HEK293 (cell line): ENCODE results near the gene IGFLR1.
A peak's percentile ranks its signal among the peaks of the same experiment; 100 is the strongest.

ENCODE experiments used
- CTCF ChIP-seq: fragments of 450-650 bp; formaldehyde crosslinking; IDR thresholded peaks from 2 replicates; pipeline ENCODE4 v1.5.1; 2016; ENCODE audit warnings: missing biosample characterization, missing genetic modification characterization
- GLI2 ChIP-seq: fragments of 450-650 bp; formaldehyde crosslinking; IDR thresholded peaks from 2 replicates; pipeline ENCODE4; 2017; ENCODE audit warnings: missing biosample characterization, missing genetic modification characterization, low read depth, borderline replicate concordance
- KLF10 ChIP-seq: fragments of 450-650 bp; IDR thresholded peaks from 2 replicates; pipeline ENCODE4 v1.5.1; 2018; ENCODE audit warnings: missing biosample characterization, mild to moderate bottlenecking, missing genetic modification characterization
- PRDM2 ChIP-seq: fragments of 450-650 bp; formaldehyde crosslinking; IDR thresholded peaks from 2 replicates; pipeline ENCODE4 v1.5.1; 2016; ENCODE audit warnings: missing biosample characterization, missing genetic modification characterization, borderline replicate concordance
- PRDM4 ChIP-seq: fragments of 450-650 bp; formaldehyde crosslinking; IDR thresholded peaks from 2 replicates; pipeline ENCODE4 v1.5.1; 2017; ENCODE audit warnings: missing biosample characterization, missing genetic modification characterization
- SP3 ChIP-seq: fragments of 450-650 bp; formaldehyde crosslinking; IDR thresholded peaks from 2 replicates; pipeline ENCODE4 v1.5.1; 2016; ENCODE audit warnings: missing biosample characterization, missing genetic modification characterization
- ZBTB11 ChIP-seq: fragments of 450-650 bp; formaldehyde crosslinking; conservative IDR thresholded peaks from 2 replicates; pipeline ENCODE4 v1.5.1; 2016; ENCODE audit warnings: low read depth, missing biosample characterization, missing genetic modification characterization
- ZBTB48 ChIP-seq: fragments of 450-650 bp; formaldehyde crosslinking; IDR thresholded peaks from 2 replicates; pipeline ENCODE4 v1.5.1; 2016; ENCODE audit warnings: missing biosample characterization, missing genetic modification characterization
- ZEB2 ChIP-seq: fragments of 450-650 bp; formaldehyde crosslinking; IDR thresholded peaks from 2 replicates; pipeline ENCODE4 v1.5.1; 2016; ENCODE audit warnings: missing biosample characterization, missing genetic modification characterization
- ZFHX2 ChIP-seq: fragments of 450-650 bp; formaldehyde crosslinking; conservative IDR thresholded peaks from 2 replicates; pipeline ENCODE4 v1.5.1; 2016; ENCODE audit warnings: missing biosample characterization, missing genetic modification characterization
- ZNF140 ChIP-seq: fragments of 450-650 bp; formaldehyde crosslinking; IDR thresholded peaks from 2 replicates; pipeline ENCODE4 v1.5.1; 2016; ENCODE audit warnings: missing biosample characterization, missing genetic modification characterization
- ZNF184 ChIP-seq: fragments of 450-650 bp; IDR thresholded peaks from 2 replicates; pipeline ENCODE4 v1.5.1; 2018; ENCODE audit warnings: missing biosample characterization, mild to moderate bottlenecking, missing genetic modification characterization
- ZNF221 ChIP-seq: fragments of 450-650 bp; formaldehyde crosslinking; IDR thresholded peaks from 2 replicates; pipeline ENCODE4 v1.5.1; 2017; ENCODE audit warnings: missing biosample characterization, missing genetic modification characterization, borderline replicate concordance
- ZNF335 ChIP-seq: fragments of 450-650 bp; formaldehyde crosslinking; conservative IDR thresholded peaks from 2 replicates; pipeline ENCODE4 v1.5.1; 2016; ENCODE audit warnings: missing biosample characterization, missing genetic modification characterization
- ZNF341 ChIP-seq: fragments of 450-650 bp; formaldehyde crosslinking; IDR thresholded peaks from 2 replicates; pipeline ENCODE4; 2016; ENCODE audit warnings: low read depth, missing biosample characterization, missing genetic modification characterization
- ZNF501 ChIP-seq: fragments of 450-650 bp; formaldehyde crosslinking; IDR thresholded peaks from 2 replicates; pipeline ENCODE4 v1.5.1; 2016; ENCODE audit warnings: missing biosample characterization, missing genetic modification characterization
- ZNF529 ChIP-seq: fragments of 450-650 bp; formaldehyde crosslinking; IDR thresholded peaks from 2 replicates; pipeline ENCODE4 v1.5.1; 2017; ENCODE audit warnings: missing genetic modification characterization, missing biosample characterization; ENCODE audit not compliant: insufficient replicate concordance
- ZNF747 ChIP-seq: fragments of 450-650 bp; formaldehyde crosslinking; IDR thresholded peaks from 2 replicates; pipeline ENCODE4 v1.5.1; 2016; ENCODE audit warnings: missing biosample characterization, missing genetic modification characterization
- ZNF785 ChIP-seq: fragments of 450-650 bp; formaldehyde crosslinking; IDR thresholded peaks from 2 replicates; pipeline ENCODE4 v1.5.1; 2016; ENCODE audit warnings: missing biosample characterization, missing genetic modification characterization
- ZSCAN16 ChIP-seq: fragments of 450-650 bp; formaldehyde crosslinking; IDR thresholded peaks from 2 replicates; pipeline ENCODE4 v1.5.1; 2016; ENCODE audit warnings: missing biosample characterization, missing genetic modification characterization
- TF ChIP-seq, protein P1 (sequence below): fragments of 450-650 bp; formaldehyde crosslinking; IDR thresholded peaks from 2 replicates; pipeline ENCODE4 v1.5.1; 2016; ENCODE audit warnings: missing biosample characterization, missing genetic modification characterization

IGFLR1 gene

DNA sequence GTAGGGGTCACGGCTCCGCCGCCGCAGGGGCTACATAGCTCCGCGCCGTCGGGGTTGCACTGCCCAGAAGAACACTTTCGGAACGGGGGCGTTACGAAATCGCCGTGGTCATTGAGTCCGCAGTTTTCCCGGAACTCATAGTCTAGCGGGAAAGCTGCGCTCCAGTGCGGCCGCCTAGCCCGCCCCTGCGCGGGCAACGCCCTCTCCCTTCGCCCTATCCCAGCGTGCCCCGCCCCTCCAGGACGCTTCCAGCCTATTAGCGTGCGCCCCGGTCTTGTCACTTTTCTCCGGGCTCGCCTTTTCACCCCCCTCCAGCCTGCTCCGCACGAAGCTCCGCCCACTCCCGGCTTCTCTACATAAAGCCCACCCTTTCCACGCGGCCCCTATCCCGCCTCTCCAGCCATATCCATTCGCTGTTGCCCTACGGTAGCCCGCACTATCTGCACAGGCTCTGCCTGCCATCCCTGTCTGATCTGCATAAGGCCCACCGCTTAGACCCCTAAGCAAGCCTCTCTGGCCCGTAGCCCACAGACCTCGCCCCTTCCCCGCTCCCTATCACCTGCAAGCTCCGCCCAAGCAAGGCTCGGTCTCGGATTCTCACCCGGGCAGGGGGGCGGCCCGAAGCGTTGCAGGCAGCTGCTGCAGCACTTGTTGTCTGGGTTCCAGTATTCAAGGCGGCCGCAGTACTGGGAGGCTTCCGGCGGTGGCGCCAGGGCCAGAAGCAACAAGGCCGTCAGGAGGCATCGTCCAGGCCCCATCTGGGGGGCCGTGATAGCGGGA lies 1.6 kb downstream of the IGFLR1 start (continued):
- TF ChIP-seq PRDM2 (tag by site-specific recombination), result no peak
- peak; percentile 99 for TF ChIP-seq KLF10
- peak; percentile 99; the same call in 1 of the 2 replicates for TF ChIP-seq CTCF (tag by site-specific recombination)
- TF ChIP-seq ZNF184 (tag by site-specific recombination), result no peak
- TF ChIP-seq ZNF341 (tag by site-specific recombination), result peak; percentile 95
- peak; percentile 92 for TF ChIP-seq ZBTB11 (tag by site-specific recombination)
- TF ChIP-seq ZNF747, result no peak
- TF ChIP-seq, protein P1, sequence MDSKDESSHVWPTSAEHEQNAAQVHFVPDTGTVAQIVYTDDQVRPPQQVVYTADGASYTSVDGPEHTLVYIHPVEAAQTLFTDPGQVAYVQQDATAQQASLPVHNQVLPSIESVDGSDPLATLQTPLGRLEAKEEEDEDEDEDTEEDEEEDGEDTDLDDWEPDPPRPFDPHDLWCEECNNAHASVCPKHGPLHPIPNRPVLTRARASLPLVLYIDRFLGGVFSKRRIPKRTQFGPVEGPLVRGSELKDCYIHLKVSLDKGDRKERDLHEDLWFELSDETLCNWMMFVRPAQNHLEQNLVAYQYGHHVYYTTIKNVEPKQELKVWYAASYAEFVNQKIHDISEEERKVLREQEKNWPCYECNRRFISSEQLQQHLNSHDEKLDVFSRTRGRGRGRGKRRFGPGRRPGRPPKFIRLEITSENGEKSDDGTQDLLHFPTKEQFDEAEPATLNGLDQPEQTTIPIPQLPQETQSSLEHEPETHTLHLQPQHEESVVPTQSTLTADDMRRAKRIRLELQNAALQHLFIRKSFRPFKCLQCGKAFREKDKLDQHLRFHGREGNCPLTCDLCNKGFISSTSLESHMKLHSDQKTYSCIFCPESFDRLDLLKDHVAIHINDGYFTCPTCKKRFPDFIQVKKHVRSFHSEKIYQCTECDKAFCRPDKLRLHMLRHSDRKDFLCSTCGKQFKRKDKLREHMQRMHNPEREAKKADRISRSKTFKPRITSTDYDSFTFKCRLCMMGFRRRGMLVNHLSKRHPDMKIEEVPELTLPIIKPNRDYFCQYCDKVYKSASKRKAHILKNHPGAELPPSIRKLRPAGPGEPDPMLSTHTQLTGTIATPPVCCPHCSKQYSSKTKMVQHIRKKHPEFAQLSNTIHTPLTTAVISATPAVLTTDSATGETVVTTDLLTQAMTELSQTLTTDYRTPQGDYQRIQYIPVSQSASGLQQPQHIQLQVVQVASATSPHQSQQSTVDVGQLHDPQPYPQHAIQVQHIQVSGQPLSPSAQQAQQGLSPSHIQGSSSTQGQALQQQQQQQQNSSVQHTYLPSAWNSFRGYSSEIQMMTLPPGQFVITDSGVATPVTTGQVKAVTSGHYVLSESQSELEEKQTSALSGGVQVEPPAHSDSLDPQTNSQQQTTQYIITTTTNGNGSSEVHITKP (tag by site-specific recombination), result peak; percentile 95
- TF ChIP-seq GLI2, result no peak
- TF ChIP-seq ZNF785 (tag by site-specific recombination), result peak; percentile 6; the same call in 1 of the 2 replicates
- TF ChIP-seq ZNF221, result no peak
- TF ChIP-seq ZSCAN16 (tag by site-specific recombination), result peak; percentile 70; the same call in 1 of the 2 replicates
- TF ChIP-seq PRDM4 (tag by site-specific recombination), result peak; percentile 45; the same call in 1 of the 2 replicates
- TF ChIP-seq ZFHX2 (tag by site-specific recombination), result peak; percentile 78
- peak; percentile 93; the same call in 1 of the 2 replicates for TF ChIP-seq ZNF501 (tag by site-specific recombination)
- TF ChIP-seq ZNF335 (tag by site-specific recombination), result peak; percentile 99
- TF ChIP-seq ZEB2 (tag by site-specific recombination), result peak; percentile 97
- TF ChIP-seq ZNF529 (tag by site-specific recombination), result no peak
- peak; percentile 100 for TF ChIP-seq SP3 (tag by site-specific recombination)
- peak; percentile 99 for TF ChIP-seq ZBTB48
- no peak for TF ChIP-seq ZNF140 (tag by site-specific recombination)
